Prostate gland (tissue), 2 donors: ENCODE data around the gene KIF26B. TPM values are rescaled to one million over a fixed set of nuclear protein-coding genes. Genes with fewer than 3 reads are reported as not detected.

ENCODE experiments used
- DNase-seq: peaks from one replicate; pipeline ENCODE4 v3.0.0-alpha.2; 2019; ENCODE audit warnings: low spot score
- H3K27ac ChIP-seq, 2 donors: fragments of 200-600 bp; sonication (generic); 2 replicates each; pipeline ENCODE4 v1.5.1; 2017 to 2019
- H3K27me3 ChIP-seq: fragments of 200-600 bp; sonication (generic); replicated peaks from 2 replicates; pipeline ENCODE4 v1.5.1; 2019; ENCODE audit not compliant: insufficient read depth
- H3K36me3 ChIP-seq, 2 donors: fragments of 200-600 bp; sonication (generic); 1 replicate in 1 of 2; 2 replicates in 1 of 2; pipeline versions ENCODE4 v1.5.1 to v1.8.1; 2017 to 2019
- H3K4me1 ChIP-seq: fragments of 200-600 bp; sonication (generic); replicated peaks from 2 replicates; pipeline ENCODE4 v1.5.1; 2019
- H3K4me3 ChIP-seq, 2 donors: fragments of 200-600 bp; sonication (generic); 2 replicates each; pipeline ENCODE4 v1.5.1; 2017 to 2019
- H3K9me3 ChIP-seq: fragments of 200-600 bp; sonication (generic); 2 replicates; pipeline ENCODE4 v1.5.1; 2017
- CTCF ChIP-seq, 4 experiments: fragments of 200-600 bp in 2 of 4; fragments of 450-650 bp in 2 of 4; sonication (generic) in 2 of 4; IDR thresholded peaks; 1 replicate in 3 of 4; 2 replicates in 1 of 4; pipeline ENCODE4 v1.5.1; 2016 to 2019; ENCODE audit warnings: antibody characterized with exemption in 4 of 4, mild to moderate bottlenecking in 2 of 4, moderate library complexity in 2 of 4
- POLR2A ChIP-seq: fragments of 450-650 bp; IDR thresholded peaks from one replicate; pipeline ENCODE4 v1.6.1; 2016; ENCODE audit warnings: antibody characterized with exemption, mild to moderate bottlenecking
- POLR2AphosphoS5 ChIP-seq: sonication (generic); formaldehyde crosslinking; IDR thresholded peaks from one replicate; pipeline ENCODE4 v1.6.1; 2017; ENCODE audit warnings: antibody characterized with exemption
- WGBS: methylation state at CpG from one replicate; pipeline ENCODE4 v1.1.5; 2018; 5-methylcytosine and 5-hydroxymethylcytosine counted together
- intact Hi-C: fragments of 100-400 bp; cut with DNase I; formaldehyde crosslinking; loops from one replicate; pipeline ENCODE4 v1.14.2; 2022
- total RNA-seq, 2 donors: library from RNA; depleted of rRNA; stranded (reverse); fragments of >200 nt; gene quantifications; one replicate each; pipeline ENCODE4 v1.1.0, GENCODE V29; 2016

The KIF26B gene
- total RNA-seq, 2 donors from 2014 or later, result 3.3 to 3.8 TPM

- no peak for DNase-seq
- H3K27me3 ChIP-seq, result peaks cover 2% of the 10 kb centered on the region
- intact Hi-C loops, result no loop called here
- WGBS, result 63% methylated on average over 1 of the region's 1 CpG
- no peaks in the 10 kb centered on the region for H3K9me3 ChIP-seq
- H3K27ac ChIP-seq, result no peak overlapping the region
- no peaks in the 10 kb centered on the region for H3K4me1 ChIP-seq
- H3K4me3 ChIP-seq, result no peak overlapping the region
- H3K36me3 ChIP-seq, result no peaks in the 10 kb centered on the region
- no peak for TF ChIP-seq POLR2A
- TF ChIP-seq POLR2AphosphoS5, result no peak
- no peak for TF ChIP-seq CTCF (IDR thresholded peaks at IDR 0.05)
Observed at GRCh38 chr1:245288796-245289195, 134.0 kb downstream of the KIF26B start.

- no peaks in the 10 kb centered on the region for H3K4me1 ChIP-seq
- H3K36me3 ChIP-seq, result no peaks in the 10 kb centered on the region
- H3K27me3 ChIP-seq, result peaks cover 2% of the 10 kb centered on the region
- 56% methylated on average over 1 of the region's 1 CpG for WGBS
- no peak for DNase-seq
- no peak for TF ChIP-seq POLR2AphosphoS5
- TF ChIP-seq POLR2A, result no peak
- TF ChIP-seq CTCF (IDR thresholded peaks at IDR 0.05), result no peak
- no peak overlapping the region for H3K27ac ChIP-seq
- intact Hi-C loops, result no loop called here
- no peaks in the 10 kb centered on the region for H3K9me3 ChIP-seq
- no peak overlapping the region for H3K4me3 ChIP-seq
Observed at GRCh38 chr1:245290836-245291235, 136.1 kb downstream of the KIF26B start.

GRCh38 chr1:245291351-245291750 lies 136.6 kb downstream of the KIF26B start:
- no peak overlapping the region for H3K4me3 ChIP-seq
- TF ChIP-seq POLR2A, result no peak
- no peak for TF ChIP-seq CTCF (IDR thresholded peaks at IDR 0.05)
- no peak for TF ChIP-seq POLR2AphosphoS5
- H3K4me1 ChIP-seq, result no peaks in the 10 kb centered on the region
- no peaks in the 10 kb centered on the region for H3K36me3 ChIP-seq
- H3K27me3 ChIP-seq, result peaks cover 2% of the 10 kb centered on the region
- no peak overlapping the region for H3K27ac ChIP-seq
- WGBS, result 74% methylated on average over 4 of the region's 4 CpGs
- H3K9me3 ChIP-seq, result no peaks in the 10 kb centered on the region
- no peak for DNase-seq
- intact Hi-C loops, result no loop called here

GRCh38 chr1:245292141-245292540 lies 137.4 kb downstream of the KIF26B start:
- WGBS, result 96% methylated on average over 14 of the region's 14 CpGs
- DNase-seq, result no peak
- Histone ChIP-seq H3K27ac (no peak overlapping the region), H3K36me3 (no peaks in the 10 kb centered on the region), H3K27me3 (peaks cover 2% of the 10 kb centered on the region), H3K9me3 (no peaks in the 10 kb centered on the region), H3K4me1 (no peaks in the 10 kb centered on the region), H3K4me3 (no peak overlapping the region)
- intact Hi-C loops, result no loop called here
- no peak for TF ChIP-seq POLR2AphosphoS5
- TF ChIP-seq POLR2A, result no peak
- TF ChIP-seq CTCF (IDR thresholded peaks at IDR 0.05), result no peak

- H3K27me3 ChIP-seq, result peaks cover 2% of the 10 kb centered on the region
- 85% methylated on average over 6 of the region's 6 CpGs for WGBS
- H3K4me1 ChIP-seq, result no peaks in the 10 kb centered on the region
- H3K36me3 ChIP-seq, result no peaks in the 10 kb centered on the region
- no peak overlapping the region for H3K27ac ChIP-seq
- no peak overlapping the region for H3K4me3 ChIP-seq
- TF ChIP-seq CTCF (IDR thresholded peaks at IDR 0.05), result no peak
- TF ChIP-seq POLR2A, result no peak
- TF ChIP-seq POLR2AphosphoS5, result no peak
- no peak for DNase-seq
- H3K9me3 ChIP-seq, result no peaks in the 10 kb centered on the region
- intact Hi-C loops, result no loop called here
Observed at GRCh38 chr1:245292553-245292952, 137.8 kb downstream of the KIF26B start.
